Renal cortex interstitium (tissue), 15 donors: Measurements from ENCODE around the gene PCSK9. TPM values are rescaled to one million over a fixed set of nuclear protein-coding genes. Genes with fewer than 3 reads are reported as not detected.
A peak's percentile ranks its signal among the peaks of the same experiment; 100 is the strongest.

ENCODE experiments used
- DNase-seq, 11 donors: peaks; one replicate each; pipeline ENCODE4 v3.0.0-alpha.2; 2013; ENCODE audit warnings: low read depth in 9 of 11, low spot score in 4 of 11; ENCODE audit errors: extremely low read depth in 1 of 11
- long read RNA-seq, 16 experiments: transcript quantifications; one replicate each; lab custom pipeline, GENCODE V29; 2026
- polyA plus RNA-seq, 3 donors: library from polyadenylated mRNA; unstranded; fragments of 120-200 nt; gene quantifications; one replicate each; pipeline ENCODE4 v1.2.1, GENCODE V29; 2013; ENCODE audit not compliant: insufficient read length in 3 of 3

Gene PCSK9
- 1 to 10 TPM; 1.4 to 2.1 (median 2.1) TPM for polyA plus RNA-seq
- long read RNA-seq, donor 1: 0 reads
- long read RNA-seq, donor 2: 0 reads
- long read RNA-seq, donor 3, partial matches to known transcripts: 0 of 1 reads
- long read RNA-seq, donor 3, other reads (novel, unspliced or antisense): 0 of 1 reads
- long read RNA-seq, donor 4: 0 reads
- long read RNA-seq, donor 5: 0 reads
- long read RNA-seq, donor 6: 0 reads
- long read RNA-seq, donor 7: 0 reads
- long read RNA-seq, donor 8: 0 reads
- long read RNA-seq, donor 9: 0 reads
- long read RNA-seq, donor 10: 0 reads
- long read RNA-seq, donor 11: 0 reads
- long read RNA-seq, donor 12: 0 reads
- long read RNA-seq, donor 13, partial matches to known transcripts: 0 of 1 reads
- long read RNA-seq, donor 13, other reads (novel, unspliced or antisense): 0 of 1 reads
- long read RNA-seq, donor 14, partial matches to known transcripts: 0 of 1 reads
- long read RNA-seq, donor 14, other reads (novel, unspliced or antisense): 0 of 1 reads
- long read RNA-seq, donor 15, partial matches to known transcripts: 0 of 1 reads
- long read RNA-seq, donor 15, other reads (novel, unspliced or antisense): 0 of 1 reads
- long read RNA-seq, donor 16, partial matches to known transcripts: 0 of 1 reads
- long read RNA-seq, donor 16, other reads (novel, unspliced or antisense): 0 of 1 reads

- peak in 9 of 11 donors; percentile 8 to 46 (median 36) for DNase-seq
These were observed at the start of gene PCSK9 for GRCh38 chr1:55039342-55040082. PCSK9 (plus strand) TSS chr1:55039548; CDS start chr1:55039838, 290 bp downstream.

DNA sequence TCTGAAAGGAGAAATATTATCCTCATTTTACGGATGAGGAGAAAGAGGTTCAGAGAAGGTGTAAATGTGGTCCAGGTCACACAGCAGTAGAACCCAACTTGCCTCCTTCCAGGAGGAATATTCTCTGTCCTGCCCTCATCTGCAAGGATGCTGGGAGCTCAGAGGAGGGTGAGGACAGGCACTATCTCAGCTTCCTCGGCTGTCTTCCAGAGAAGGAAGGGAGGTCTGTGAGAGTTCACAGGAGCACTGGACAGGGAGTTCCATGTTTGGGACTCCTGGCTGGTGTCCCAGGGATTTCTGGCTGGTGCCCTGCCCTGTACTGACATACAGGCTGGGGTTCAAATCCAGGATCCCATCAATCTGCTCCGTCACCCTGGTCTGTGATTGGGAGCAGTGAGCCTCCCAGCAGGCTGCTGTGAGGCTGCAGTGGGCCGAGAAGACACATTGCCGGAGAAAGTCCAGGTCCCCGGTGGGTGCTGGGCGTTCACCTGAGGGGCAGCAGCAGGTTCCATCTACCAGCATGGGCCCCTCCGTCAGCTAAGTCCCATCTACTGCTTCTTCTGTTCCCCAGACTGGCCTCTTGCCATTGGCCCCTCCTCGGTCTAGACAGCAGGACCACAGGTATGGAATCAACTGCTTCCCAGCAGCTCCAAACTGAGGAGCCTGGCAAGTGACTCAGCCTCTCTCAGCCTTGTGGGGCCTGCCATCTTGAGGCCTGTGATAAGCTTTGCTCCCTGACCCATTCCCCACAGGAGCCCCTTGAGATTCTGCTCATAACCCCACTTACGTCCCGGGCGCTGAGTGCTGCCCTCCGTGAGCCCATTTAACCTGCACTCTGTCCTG lies 49.2 kb upstream of the PCSK9 start:
- DNase-seq: no peak

DNA sequence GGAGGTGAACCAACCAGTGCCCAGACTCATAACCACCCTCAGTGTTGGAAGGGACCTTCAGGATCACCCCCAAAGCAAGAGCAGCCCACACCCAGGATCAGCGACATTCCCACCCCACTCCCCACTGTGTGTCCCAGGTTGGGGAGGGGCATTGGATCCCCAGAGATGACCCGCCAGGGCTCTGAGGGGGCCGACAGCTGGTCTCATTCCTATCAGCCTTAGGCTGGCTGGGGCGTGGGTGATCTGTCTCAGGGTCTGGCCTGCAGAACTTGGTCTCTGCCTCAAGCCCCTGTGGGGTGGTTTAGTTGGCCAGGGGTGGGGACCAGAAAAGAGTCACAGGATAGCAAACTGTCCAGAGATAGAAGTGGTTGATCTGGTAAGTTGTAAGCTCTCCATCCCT lies 48.4 kb upstream of the PCSK9 start:
- DNase-seq: no peak

DNA sequence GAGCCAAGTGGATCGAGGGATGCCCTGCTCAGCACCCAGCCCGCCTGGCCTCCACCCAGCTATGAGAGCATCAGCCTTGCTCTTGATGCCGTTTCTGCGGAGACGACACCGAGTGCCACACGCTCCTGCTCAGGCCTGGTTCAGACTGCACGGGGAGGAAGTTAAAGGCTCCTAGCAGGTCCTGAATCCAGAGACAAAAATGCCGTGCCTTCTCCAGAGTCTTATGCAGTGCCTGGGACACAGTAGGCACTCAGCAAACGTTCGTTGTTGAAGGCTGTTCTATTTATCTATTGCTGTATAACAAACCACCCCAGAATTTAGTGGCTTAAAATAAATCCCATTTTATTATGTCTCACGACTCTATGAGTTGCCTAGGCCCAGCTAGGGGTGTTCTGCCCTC lies 47.4 kb upstream of the PCSK9 start:
- no peak for DNase-seq

GRCh38 chr1:54993140-54993539 lies 46.2 kb upstream of the PCSK9 start:
- no peak for DNase-seq

GRCh38 chr1:54994355-54994990 lies 44.9 kb upstream of the PCSK9 start:
- DNase-seq: no peak

GRCh38 chr1:54995013-54995760 lies 44.2 kb upstream of the PCSK9 start:
- DNase-seq: no peak

GRCh38 chr1:54995835-54996234 lies 43.5 kb upstream of the PCSK9 start:
- no peak for DNase-seq

GRCh38 chr1:54996359-54996868 lies 42.9 kb upstream of the PCSK9 start:
- peak in 5 of 11 donors; percentile 36 to 72 (median 58) for DNase-seq

- DNase-seq: no peak
These were observed 42.3 kb upstream of the PCSK9 start for GRCh38 chr1:54996869-54997710.

DNA sequence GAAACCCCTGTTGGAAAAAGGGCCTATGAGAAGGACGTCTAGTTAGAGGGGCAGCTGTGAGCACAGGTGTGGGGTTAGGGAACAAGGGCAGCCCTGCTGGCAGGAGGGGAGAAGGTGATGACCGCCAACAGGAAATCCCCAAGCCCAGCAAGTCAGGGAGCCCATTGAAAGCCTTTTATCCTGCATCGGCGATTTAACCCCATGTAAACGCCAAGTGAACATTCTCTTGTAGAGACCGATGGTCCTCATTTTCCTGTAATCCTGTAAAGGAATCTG lies 41.7 kb upstream of the PCSK9 start:
- DNase-seq: no peak

- no peak for DNase-seq
These were observed 41.2 kb upstream of the PCSK9 start for GRCh38 chr1:54998100-54998499.

DNA sequence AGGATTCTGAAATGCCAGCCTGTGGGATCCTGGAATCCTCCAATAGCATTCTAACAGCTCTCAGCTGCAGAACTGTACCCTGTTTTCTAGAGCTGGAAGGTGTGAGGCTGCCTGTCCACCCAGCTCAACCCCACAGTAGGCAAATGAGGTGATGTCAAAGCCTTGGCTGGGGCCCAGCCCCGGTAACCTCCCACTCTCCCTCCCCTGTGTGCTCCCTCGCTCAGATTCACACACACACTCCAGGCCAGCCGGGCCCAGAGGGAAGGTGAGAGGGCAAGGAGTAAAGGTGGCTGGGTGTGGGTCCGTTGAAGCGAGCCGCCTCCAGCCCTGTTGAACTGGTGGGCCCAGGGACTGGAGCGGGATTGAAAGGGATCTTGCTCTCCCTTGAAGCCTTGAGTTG lies 40.7 kb upstream of the PCSK9 start, which contains the start of gene BSND:
Gene BSND (plus strand): TSS at position 257 of the 400 bp plus-strand sequence. CDS start 254 bp downstream, outside the sequence.
- DNase-seq: no peak

- DNase-seq: no peak
These were observed 39.0 kb upstream of the PCSK9 start for GRCh38 chr1:55000110-55001085.

DNA sequence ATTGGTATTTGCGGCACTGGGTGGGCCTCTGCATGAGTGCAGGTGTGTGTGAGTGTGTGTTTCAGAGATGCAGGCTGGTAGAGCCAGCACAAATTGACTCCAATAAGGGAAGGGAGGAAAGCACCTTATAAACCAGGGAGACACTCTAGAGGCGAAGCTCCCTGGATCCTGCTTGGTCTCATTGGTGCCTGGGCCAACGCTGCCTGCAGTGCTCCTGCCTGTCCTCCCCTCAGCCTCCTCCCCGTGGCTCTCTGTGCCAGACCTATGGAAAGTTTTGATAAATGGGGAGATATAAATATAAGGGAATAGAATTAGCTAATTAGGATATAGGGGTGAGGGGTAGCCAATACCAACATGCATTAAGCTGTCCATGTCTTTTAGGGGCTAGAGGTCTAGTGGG lies 38.0 kb upstream of the PCSK9 start:
- DNase-seq: no peak

- DNase-seq: no peak
These were observed 36.7 kb upstream of the PCSK9 start for GRCh38 chr1:55002686-55003085.
